HEK293T (cell line): Measurements from ENCODE around the gene PLXNA2.

ENCODE experiments used
- CTCF ChIA-PET: fragments of 350-600 bp; formaldehyde crosslinking; extraction: SDS; loops from one replicate; lab custom pipeline; 2021; ENCODE audit warnings: antibody characterized with exemption, inconsistent platforms; lab: Yijun Ruan, JAX
- POLR2A ChIA-PET: fragments of 350-600 bp; formaldehyde crosslinking; extraction: SDS; loops from one replicate; lab custom pipeline; 2020; ENCODE audit warnings: antibody characterized with exemption, inconsistent platforms; lab: Yijun Ruan, JAX
- DNase-seq: peaks from one replicate; pipeline ENCODE4 v3.0.0; 2012; ENCODE audit warnings: mixed read lengths; ENCODE audit errors: extremely low spot score
- ARNT ChIP-seq: fragments of 450-650 bp; IDR thresholded peaks from 2 replicates; pipeline ENCODE4 v1.6.1; 2017; ENCODE audit warnings: mild to moderate bottlenecking
- BHLHE40 ChIP-seq: fragments of 450-650 bp; IDR thresholded peaks from 2 replicates; pipeline ENCODE4 v1.6.1; 2016; ENCODE audit warnings: mild to moderate bottlenecking, moderate library complexity, borderline replicate concordance
- CTBP1 ChIP-seq: fragments of 450-650 bp; IDR thresholded peaks from 2 replicates; pipeline ENCODE4 v1.6.1; 2016; ENCODE audit warnings: borderline replicate concordance
- ELF4 ChIP-seq: fragments of 450-650 bp; IDR thresholded peaks from 2 replicates; pipeline ENCODE4 v1.6.1; 2017; ENCODE audit warnings: antibody characterized with exemption
- FOXA1 ChIP-seq: fragments of 450-650 bp; IDR thresholded peaks from 2 replicates; pipeline ENCODE4 v1.6.1; 2016; ENCODE audit warnings: mild to moderate bottlenecking
- FOXK2 ChIP-seq: fragments of 450-650 bp; IDR thresholded peaks from 2 replicates; pipeline ENCODE4 v1.6.1; 2016; ENCODE audit warnings: mild to moderate bottlenecking
- FOXM1 ChIP-seq: fragments of 450-650 bp; IDR thresholded peaks from 2 replicates; pipeline ENCODE4 v1.6.1; 2017; ENCODE audit warnings: mild to moderate bottlenecking, borderline replicate concordance
- HDGF ChIP-seq: fragments of 450-650 bp; IDR thresholded peaks from 2 replicates; pipeline ENCODE4 v1.6.1; 2017; ENCODE audit warnings: antibody characterized with exemption, borderline replicate concordance
- L3MBTL2 ChIP-seq: fragments of 450-650 bp; conservative IDR thresholded peaks from 2 replicates; pipeline ENCODE4 v1.6.1; 2016; ENCODE audit warnings: mild to moderate bottlenecking
- LEF1 ChIP-seq: fragments of 450-650 bp; IDR thresholded peaks from 2 replicates; pipeline ENCODE4 v1.6.1; 2017; ENCODE audit warnings: mild to moderate bottlenecking, borderline replicate concordance
- NFRKB ChIP-seq: fragments of 450-650 bp; IDR thresholded peaks from 2 replicates; pipeline ENCODE4 v1.6.1; 2016; ENCODE audit warnings: mild to moderate bottlenecking, moderate library complexity
- SP1 ChIP-seq: fragments of 450-650 bp; IDR thresholded peaks from 2 replicates; pipeline ENCODE4 v1.6.1; 2017
- SUZ12 ChIP-seq: fragments of 450-650 bp; IDR thresholded peaks from 2 replicates; pipeline ENCODE4 v1.6.1; 2016; ENCODE audit warnings: mild to moderate bottlenecking
- TARDBP ChIP-seq: fragments of 450-650 bp; IDR thresholded peaks from 2 replicates; pipeline ENCODE4 v1.6.1; 2016
- ZNF384 ChIP-seq: fragments of 450-650 bp; IDR thresholded peaks from 2 replicates; pipeline ENCODE4 v1.6.1; 2016
- TF ChIP-seq, protein P1 (sequence below): fragments of 450-650 bp; IDR thresholded peaks from 2 replicates; pipeline ENCODE4 v1.6.1; 2016

Gene PLXNA2

GRCh38 chr1:208216062-208216461 is 28.1 kb downstream of the PLXNA2 start:
- no peak for DNase-seq
- ChIA-PET POLR2A (no interaction called here), CTCF (no interaction called here)
- no peak for TF ChIP-seq NFRKB
- TF ChIP-seq TARDBP = no peak
- no peak for TF ChIP-seq FOXM1
- TF ChIP-seq ARNT = no peak
- no peak for TF ChIP-seq HDGF
- TF ChIP-seq FOXK2 = no peak
- TF ChIP-seq SUZ12 = no peak
- no peak for TF ChIP-seq ELF4
- no peak for TF ChIP-seq LEF1
- TF ChIP-seq BHLHE40 = no peak
- TF ChIP-seq CTBP1 = no peak
- TF ChIP-seq ZNF384 = no peak
- TF ChIP-seq, protein P1, sequence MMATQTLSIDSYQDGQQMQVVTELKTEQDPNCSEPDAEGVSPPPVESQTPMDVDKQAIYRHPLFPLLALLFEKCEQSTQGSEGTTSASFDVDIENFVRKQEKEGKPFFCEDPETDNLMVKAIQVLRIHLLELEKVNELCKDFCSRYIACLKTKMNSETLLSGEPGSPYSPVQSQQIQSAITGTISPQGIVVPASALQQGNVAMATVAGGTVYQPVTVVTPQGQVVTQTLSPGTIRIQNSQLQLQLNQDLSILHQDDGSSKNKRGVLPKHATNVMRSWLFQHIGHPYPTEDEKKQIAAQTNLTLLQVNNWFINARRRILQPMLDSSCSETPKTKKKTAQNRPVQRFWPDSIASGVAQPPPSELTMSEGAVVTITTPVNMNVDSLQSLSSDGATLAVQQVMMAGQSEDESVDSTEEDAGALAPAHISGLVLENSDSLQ = no peak
- TF ChIP-seq SP1 = no peak
- no peak for TF ChIP-seq FOXA1

DNA sequence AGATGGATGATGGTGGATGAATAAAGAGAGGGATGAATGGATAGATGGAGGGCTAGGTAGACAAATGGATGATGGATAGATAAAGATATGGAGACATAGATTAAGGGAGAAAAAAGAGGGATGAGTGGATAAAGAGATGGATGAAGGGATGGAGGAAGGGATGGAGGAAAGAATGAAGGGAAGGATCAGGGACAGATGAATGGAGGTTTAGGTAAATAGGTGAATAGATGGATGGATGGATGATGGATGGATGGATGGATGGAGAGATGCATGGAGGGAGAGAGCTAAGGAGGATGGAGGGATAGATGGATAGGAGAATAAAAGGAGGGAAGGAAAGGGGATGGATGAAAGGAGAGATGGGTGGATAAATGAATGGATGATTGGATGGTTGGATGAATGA is 28.8 kb downstream of the PLXNA2 start:
- POLR2A ChIA-PET = no interaction called here
- no peak for DNase-seq
- TF ChIP-seq TARDBP (no peak), SUZ12 (no peak), SP1 (no peak), FOXA1 (no peak), NFRKB (no peak), FOXK2 (no peak), ZNF384 (no peak), FOXM1 (no peak), BHLHE40 (no peak), HDGF (no peak), LEF1 (no peak), CTBP1 (no peak), L3MBTL2 (no peak), ARNT (no peak)
- TF ChIP-seq, protein P1 = no peak
- CTCF ChIA-PET = no interaction called here

DNA sequence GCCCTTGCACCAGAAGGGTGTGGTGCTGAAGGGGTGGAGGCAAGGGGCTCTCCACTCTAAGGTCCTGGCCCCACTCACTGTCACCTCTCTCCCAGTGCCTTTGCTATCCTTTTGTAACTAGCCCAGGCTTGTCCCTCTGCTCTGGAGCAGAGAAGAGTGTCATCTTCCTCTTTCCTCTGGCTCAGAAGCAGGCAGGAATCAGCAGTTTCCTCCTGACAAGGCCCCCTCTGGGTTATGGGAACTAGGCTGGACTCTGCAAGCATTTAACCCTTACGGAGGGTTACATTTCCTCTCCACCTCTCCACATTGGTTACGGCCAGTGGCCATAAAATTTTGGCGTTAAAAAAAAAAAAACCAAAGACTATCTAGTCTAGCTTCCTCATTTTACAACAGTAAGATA is 30.4 kb downstream of the PLXNA2 start:
- ChIA-PET POLR2A (no interaction called here), CTCF (no interaction called here)
- no peak for TF ChIP-seq ELF4
- TF ChIP-seq, protein P1 = no peak
- TF ChIP-seq ZNF384 = no peak
- TF ChIP-seq ARNT = no peak
- no peak for TF ChIP-seq FOXA1
- no peak for TF ChIP-seq BHLHE40
- TF ChIP-seq HDGF = no peak
- no peak for TF ChIP-seq SUZ12
- no peak for TF ChIP-seq FOXM1
- no peak for TF ChIP-seq TARDBP
- no peak for TF ChIP-seq L3MBTL2
- no peak for TF ChIP-seq SP1
- TF ChIP-seq NFRKB = no peak
- TF ChIP-seq CTBP1 = no peak
- TF ChIP-seq LEF1 = no peak
- no peak for TF ChIP-seq FOXK2

DNA sequence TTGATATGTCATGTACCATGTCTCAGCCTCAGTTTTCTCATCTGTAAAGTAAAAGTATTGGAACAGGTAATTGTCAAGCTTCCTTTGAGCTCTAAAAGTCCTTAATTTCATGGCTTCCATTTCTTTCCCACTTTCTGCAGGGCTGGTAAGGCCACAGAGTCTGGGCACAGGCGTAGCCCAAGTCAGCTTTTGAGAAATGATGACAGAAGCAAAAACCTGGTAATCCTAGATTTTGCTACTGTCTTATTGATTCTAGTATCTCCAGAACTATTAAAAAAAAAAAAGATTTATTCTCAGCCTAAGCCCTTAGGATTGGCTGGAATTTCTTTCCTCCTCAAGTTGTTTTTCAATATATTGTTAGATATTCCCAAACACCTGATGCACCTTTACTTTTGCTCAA is 31.3 kb downstream of the PLXNA2 start:
- ChIA-PET CTCF (no interaction called here), POLR2A (no interaction called here)
- no peak for DNase-seq
- TF ChIP-seq L3MBTL2 (no peak), ELF4 (no peak), SUZ12 (no peak), BHLHE40 (no peak), FOXK2 (no peak), CTBP1 (no peak), TARDBP (no peak)

More for the DNA sequence above, 30.4 kb downstream of the PLXNA2 start:
- DNase-seq = no peak

- ChIA-PET CTCF (no interaction called here), POLR2A (no interaction called here)
- no peak for DNase-seq
- TF ChIP-seq ELF4 (no peak), LEF1 (no peak), L3MBTL2 (no peak), HDGF (no peak), TARDBP (no peak), NFRKB (no peak), SP1 (no peak), ARNT (no peak)
- TF ChIP-seq, protein P1 = no peak
These were observed 32.0 kb downstream of the PLXNA2 start for GRCh38 chr1:208211921-208212843.
